Measurements from ENCODE around the gene RAD23B. TPM values are rescaled to one million over a fixed set of nuclear protein-coding genes. Genes with fewer than 3 reads are reported as not detected.

Gene RAD23B
- total RNA-seq, 1 experiment from 2014 or later: 251 TPM

DNA sequence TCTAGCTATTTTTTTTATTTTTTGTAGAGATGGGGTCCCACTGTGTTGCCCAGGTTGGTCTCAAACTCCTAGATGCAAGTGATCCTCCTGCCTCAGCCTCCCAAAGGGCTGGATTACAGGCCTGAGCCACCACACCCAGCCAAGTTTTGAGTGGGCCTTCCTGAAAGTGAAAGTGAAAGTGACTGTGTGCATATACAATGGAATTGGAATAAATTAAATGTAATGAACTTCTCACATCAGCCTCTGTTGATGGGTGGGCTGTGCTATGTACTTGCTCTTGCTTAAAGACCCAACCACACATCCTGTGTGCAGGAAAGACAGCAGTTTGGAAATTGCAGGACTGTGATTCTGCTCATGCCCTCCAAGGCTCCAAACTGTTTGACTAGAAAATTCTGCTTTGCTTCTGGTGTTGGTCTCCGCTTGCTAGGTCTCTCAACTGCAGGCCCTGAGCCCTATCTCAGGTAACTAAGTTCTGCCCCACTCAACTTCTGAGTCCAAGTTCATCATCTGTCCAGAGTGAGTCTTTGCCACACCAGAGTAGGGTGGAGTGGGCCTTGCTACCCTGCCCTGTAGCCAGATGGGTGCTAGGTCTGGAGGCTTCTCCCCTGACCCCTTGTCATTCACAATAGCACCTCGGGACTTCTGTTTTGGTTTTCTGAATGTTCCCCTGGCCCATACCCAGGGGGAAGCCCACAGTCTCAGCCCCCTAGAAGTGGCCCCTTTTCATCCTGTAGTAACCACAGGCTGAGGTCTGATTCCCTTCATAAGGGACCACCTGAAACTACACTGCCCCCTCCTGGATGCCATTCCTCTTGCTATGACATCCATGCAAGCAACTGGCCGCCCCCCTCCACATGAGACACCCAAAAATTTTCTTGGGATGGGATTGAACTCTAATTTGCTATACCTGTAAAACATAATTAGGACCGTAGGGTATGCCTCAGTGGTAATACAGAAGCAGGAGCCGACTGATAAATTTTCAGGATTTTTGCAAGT is 36.5 kb upstream of the RAD23B start:
- no peaks in the 10 kb centered on the region for H3K9me2 ChIP-seq (ENCODE audit: insufficient read depth)
- H3K4me3 ChIP-seq (replicated peaks in 1 of 2; ENCODE audit: low read depth in 1 of 2, low read length in 2 of 2): peak overlapping the region in 1 of 2 experiments; percentile 36; a peak in 2 of 4 replicates
- RAD21 ChIA-PET (ENCODE audit: low non-redundant PET in 1 of 2, low total read pairs in 2 of 2, uncharacterized antibody in 2 of 2, unreplicated experiment in 2 of 2): no interaction called here
- ATAC-seq: peak; percentile 20; the same call in 1 of the 2 replicates
- peak overlapping the region; percentile 58 for H3K27ac ChIP-seq (ENCODE audit: low read depth, low read length)
- no peak for DNase-seq (ENCODE audit: low read depth, low spot score)
- H3K36me3 ChIP-seq (ENCODE audit: control insufficient read depth in 1 of 2, insufficient read depth in 2 of 2, low read length in 2 of 2): no peaks in the 10 kb centered on the region
- BruUV-seq (replicated peaks): no TSS peak
- H4K20me1 ChIP-seq (ENCODE audit: insufficient read depth): no peaks in the 10 kb centered on the region
- POLR2A ChIA-PET: no interaction called here
- H3K4me1 ChIP-seq (ENCODE audit: control insufficient read depth in 1 of 2, insufficient read depth in 2 of 2, low read length in 2 of 2): peaks cover 62 to 92% of the 10 kb centered on the region in 2 experiments
- H3K9ac ChIP-seq (ENCODE audit: low read length): peak overlapping the region; percentile 42
- H3K9me3 ChIP-seq (ENCODE audit: control insufficient read depth in 1 of 2, insufficient read depth in 1 of 2, low read depth in 1 of 2, low read length in 2 of 2): no peaks in the 10 kb centered on the region
- peak overlapping the region; percentile 74 for H3K4me2 ChIP-seq (ENCODE audit: low read length)
- CTCF ChIA-PET: no interaction called here
- no peak overlapping the region for H2AFZ ChIP-seq (ENCODE audit: low read depth, low read length, poor library complexity, severe bottlenecking)
- H3K79me2 ChIP-seq (ENCODE audit: insufficient read depth, low read length): peaks cover 17% of the 10 kb centered on the region
- H3K27me3 ChIP-seq (ENCODE audit: insufficient read depth, low read length): no peaks in the 10 kb centered on the region
- peak; percentile 57 for TF ChIP-seq RAD21 (IDR thresholded peaks at IDR 0.05; ENCODE audit: low read depth)
- TF ChIP-seq, protein P1, sequence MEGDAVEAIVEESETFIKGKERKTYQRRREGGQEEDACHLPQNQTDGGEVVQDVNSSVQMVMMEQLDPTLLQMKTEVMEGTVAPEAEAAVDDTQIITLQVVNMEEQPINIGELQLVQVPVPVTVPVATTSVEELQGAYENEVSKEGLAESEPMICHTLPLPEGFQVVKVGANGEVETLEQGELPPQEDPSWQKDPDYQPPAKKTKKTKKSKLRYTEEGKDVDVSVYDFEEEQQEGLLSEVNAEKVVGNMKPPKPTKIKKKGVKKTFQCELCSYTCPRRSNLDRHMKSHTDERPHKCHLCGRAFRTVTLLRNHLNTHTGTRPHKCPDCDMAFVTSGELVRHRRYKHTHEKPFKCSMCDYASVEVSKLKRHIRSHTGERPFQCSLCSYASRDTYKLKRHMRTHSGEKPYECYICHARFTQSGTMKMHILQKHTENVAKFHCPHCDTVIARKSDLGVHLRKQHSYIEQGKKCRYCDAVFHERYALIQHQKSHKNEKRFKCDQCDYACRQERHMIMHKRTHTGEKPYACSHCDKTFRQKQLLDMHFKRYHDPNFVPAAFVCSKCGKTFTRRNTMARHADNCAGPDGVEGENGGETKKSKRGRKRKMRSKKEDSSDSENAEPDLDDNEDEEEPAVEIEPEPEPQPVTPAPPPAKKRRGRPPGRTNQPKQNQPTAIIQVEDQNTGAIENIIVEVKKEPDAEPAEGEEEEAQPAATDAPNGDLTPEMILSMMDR (IDR thresholded peaks at IDR 0.05 in 2 of 3, conservative IDR thresholded peaks at IDR 0.05 in 1 of 3; ENCODE audit: borderline replicate concordance in 1 of 3, insufficient read depth in 1 of 3, low read depth in 2 of 3, low read length in 2 of 3): peak in 2 of 3 experiments; percentile 60 to 64; a peak in 4 of 6 replicates
- TF ChIP-seq, protein P2, sequence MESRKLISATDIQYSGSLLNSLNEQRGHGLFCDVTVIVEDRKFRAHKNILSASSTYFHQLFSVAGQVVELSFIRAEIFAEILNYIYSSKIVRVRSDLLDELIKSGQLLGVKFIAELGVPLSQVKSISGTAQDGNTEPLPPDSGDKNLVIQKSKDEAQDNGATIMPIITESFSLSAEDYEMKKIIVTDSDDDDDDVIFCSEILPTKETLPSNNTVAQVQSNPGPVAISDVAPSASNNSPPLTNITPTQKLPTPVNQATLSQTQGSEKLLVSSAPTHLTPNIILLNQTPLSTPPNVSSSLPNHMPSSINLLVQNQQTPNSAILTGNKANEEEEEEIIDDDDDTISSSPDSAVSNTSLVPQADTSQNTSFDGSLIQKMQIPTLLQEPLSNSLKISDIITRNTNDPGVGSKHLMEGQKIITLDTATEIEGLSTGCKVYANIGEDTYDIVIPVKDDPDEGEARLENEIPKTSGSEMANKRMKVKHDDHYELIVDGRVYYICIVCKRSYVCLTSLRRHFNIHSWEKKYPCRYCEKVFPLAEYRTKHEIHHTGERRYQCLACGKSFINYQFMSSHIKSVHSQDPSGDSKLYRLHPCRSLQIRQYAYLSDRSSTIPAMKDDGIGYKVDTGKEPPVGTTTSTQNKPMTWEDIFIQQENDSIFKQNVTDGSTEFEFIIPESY (IDR thresholded peaks at IDR 0.05; ENCODE audit: extremely low read depth, insufficient replicate concordance, low read length): no peak
- no peak for TF ChIP-seq CEBPB (IDR thresholded peaks at IDR 0.05; ENCODE audit: low read depth)
- no peak for TF ChIP-seq TCF7L2 (IDR thresholded peaks at IDR 0.05; ENCODE audit: borderline replicate concordance, extremely low read depth, insufficient read depth, insufficient read length)
- intact Hi-C loops (cut with micrococcal nuclease): no loop called here
